BJ (cell line): Measurements from ENCODE around the gene ANTKMT. TPM values are rescaled to one million over a fixed set of nuclear protein-coding genes. Genes with fewer than 3 reads are reported as not detected.

Source experiments
- CTCF ChIA-PET: fragments of 350-600 bp; formaldehyde crosslinking; extraction: SDS; loops from one replicate; lab custom pipeline; 2021; ENCODE audit warnings: antibody characterized with exemption, inconsistent platforms; lab: Yijun Ruan, JAX
- POLR2A ChIA-PET: fragments of 300-600 bp; sonication (Branson Sonifier 250); formaldehyde crosslinking; extraction: SDS; loops from one replicate; lab custom pipeline; 2021; ENCODE audit warnings: antibody characterized with exemption; lab: Charles Lee
- DNase-seq: peaks from one replicate; pipeline ENCODE4 v3.0.0-alpha.2; 2011; ENCODE audit warnings: low read depth
- H3K27me3 ChIP-seq: 2 replicates; pipeline ENCODE4 v1.6.0; 2011; ENCODE audit warnings: low read length; ENCODE audit not compliant: control insufficient read depth, insufficient read depth
- H3K36me3 ChIP-seq: 2 replicates; pipeline ENCODE4 v1.5.1; 2011; ENCODE audit warnings: low read length; ENCODE audit not compliant: control insufficient read depth, insufficient read depth
- H3K4me3 ChIP-seq: 2 replicates; pipeline ENCODE4 v1.5.1; 2011; ENCODE audit warnings: low read depth, mild to moderate bottlenecking, control low read depth, low read length
- polyA plus RNA-seq: library from polyadenylated mRNA; depleted of rRNA; stranded (reverse); fragments of >200 nt; gene quantifications from 2 replicates; pipeline ENCODE4 v1.2.3, GENCODE V29; 2011
- TF ChIP-seq, protein P1 (sequence below): IDR thresholded peaks from 2 replicates; pipeline ENCODE4 v1.5.1; 2011; ENCODE audit warnings: low read depth, mild to moderate bottlenecking, control low read depth, inconsistent platforms, low read length, moderate library complexity; ENCODE audit not compliant: insufficient read depth

The ANTKMT gene
- polyA plus RNA-seq, 1 experiment, result 10.7 TPM

DNA sequence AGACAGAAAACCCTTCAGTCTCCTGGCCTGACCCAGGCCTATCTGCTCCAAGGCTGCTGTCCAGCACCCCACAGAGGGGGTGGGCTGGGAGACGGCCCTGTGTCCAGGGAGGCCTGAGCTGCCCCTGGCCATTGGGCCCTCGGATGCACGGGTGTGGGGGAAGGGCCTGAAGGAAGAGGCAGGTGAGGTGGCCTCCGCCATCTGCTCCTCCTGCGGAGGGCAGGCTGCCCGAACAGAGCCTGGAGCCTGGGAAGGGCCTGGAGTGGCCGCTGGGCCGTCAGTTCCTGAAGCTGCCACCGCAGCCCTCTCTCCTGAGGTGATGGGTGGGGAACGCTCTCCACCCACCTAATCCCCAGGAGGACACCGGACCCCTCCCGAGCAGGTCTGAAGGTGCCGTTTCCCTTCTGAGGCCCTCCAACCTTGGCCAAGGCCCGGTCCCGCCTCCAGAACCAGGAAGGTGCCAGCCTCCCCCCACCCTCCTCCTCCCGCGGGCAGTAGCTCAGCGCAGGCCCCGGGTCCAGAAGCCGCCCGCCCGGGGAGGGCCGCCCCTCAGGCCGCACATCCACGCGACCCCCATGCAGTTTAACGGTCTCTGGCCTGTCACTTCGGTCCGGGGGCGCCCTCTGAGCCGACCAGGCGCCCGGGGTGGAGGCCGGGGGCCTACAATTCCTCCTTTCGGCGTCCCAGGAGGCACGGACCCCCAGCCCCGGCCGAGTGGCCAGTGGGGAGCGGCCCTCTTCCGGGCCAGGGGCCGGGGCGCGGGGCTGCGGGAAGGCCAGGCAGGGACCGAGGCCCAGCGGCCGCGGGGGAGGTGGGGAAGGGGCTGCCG is 16.2 kb upstream of the ANTKMT start:
- Histone ChIP-seq H3K4me3 (peak overlapping the region; percentile 11; the same call in 1 of the 2 replicates), H3K36me3 (no peaks in the 10 kb centered on the region), H3K27me3 (peaks cover 40% of the 10 kb centered on the region)
- TF ChIP-seq, protein P1, sequence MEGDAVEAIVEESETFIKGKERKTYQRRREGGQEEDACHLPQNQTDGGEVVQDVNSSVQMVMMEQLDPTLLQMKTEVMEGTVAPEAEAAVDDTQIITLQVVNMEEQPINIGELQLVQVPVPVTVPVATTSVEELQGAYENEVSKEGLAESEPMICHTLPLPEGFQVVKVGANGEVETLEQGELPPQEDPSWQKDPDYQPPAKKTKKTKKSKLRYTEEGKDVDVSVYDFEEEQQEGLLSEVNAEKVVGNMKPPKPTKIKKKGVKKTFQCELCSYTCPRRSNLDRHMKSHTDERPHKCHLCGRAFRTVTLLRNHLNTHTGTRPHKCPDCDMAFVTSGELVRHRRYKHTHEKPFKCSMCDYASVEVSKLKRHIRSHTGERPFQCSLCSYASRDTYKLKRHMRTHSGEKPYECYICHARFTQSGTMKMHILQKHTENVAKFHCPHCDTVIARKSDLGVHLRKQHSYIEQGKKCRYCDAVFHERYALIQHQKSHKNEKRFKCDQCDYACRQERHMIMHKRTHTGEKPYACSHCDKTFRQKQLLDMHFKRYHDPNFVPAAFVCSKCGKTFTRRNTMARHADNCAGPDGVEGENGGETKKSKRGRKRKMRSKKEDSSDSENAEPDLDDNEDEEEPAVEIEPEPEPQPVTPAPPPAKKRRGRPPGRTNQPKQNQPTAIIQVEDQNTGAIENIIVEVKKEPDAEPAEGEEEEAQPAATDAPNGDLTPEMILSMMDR, result no peak
- no peak for DNase-seq
- CTCF ChIA-PET, result interaction anchor here (0.6 to 4.2 kb wide), 2 partner anchors 81 to 307 kb away, joined by 3 to 13 read pairs; no protein-coding TSS in a partner anchor
- POLR2A ChIA-PET, result no interaction called here

DNA sequence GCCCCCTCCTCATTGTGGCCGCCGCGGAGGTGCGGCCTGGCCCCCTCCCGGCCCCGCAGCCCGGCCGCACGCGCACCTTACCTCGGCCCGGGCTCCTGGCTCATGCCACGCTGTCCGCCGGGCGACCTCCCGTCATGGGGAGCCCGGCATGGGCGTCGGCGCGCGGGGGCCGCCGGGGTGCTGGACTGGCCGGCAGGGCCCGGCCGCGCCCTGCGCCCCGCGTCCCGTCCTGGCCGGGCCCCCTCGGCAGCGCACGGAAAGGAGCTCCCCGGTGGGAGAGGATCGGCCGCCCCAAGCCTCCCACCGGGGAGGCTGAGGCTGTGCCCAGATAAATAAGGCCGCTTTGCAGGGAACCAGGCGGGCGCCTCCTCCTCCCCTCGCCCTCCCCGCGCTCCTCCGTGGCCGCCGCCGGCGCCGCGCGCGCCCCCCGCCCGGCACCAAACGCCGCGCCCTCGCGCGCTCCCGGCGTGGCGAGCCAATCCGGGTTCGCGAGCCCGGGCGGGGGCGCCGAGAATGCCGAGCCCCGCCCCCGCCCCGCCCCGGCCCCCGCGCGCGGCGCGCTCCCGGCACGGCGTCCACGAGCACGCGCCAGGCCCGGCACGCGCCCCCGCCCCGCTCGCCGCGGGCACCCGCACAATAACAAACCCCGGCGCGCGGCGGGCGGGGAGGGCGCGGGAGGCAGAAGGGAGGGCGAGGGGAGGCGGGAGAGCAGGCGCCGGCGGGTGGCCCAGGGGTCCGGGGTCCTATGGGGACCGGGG is 15.3 kb upstream of the ANTKMT start, which contains the start of gene FBXL16:
Gene FBXL16 (minus strand): TSS at position 371 of the 758 bp plus-strand sequence. CDS start 8,396 bp downstream, outside the sequence.
- Histone ChIP-seq H3K4me3 (peak within 1 kb of the TSS; percentile 23), H3K27me3 (peaks cover 40% of the 10 kb centered on the region), H3K36me3 (no peaks in the 10 kb centered on the region)
- DNase-seq, result no peak
- TF ChIP-seq, protein P1, result no peak
- CTCF ChIA-PET, result interaction anchor here (4.2 kb wide), 1 partner anchor 80 kb away, joined by 13 read pairs; no protein-coding TSS in a partner anchor
- POLR2A ChIA-PET, result no interaction called here

DNA sequence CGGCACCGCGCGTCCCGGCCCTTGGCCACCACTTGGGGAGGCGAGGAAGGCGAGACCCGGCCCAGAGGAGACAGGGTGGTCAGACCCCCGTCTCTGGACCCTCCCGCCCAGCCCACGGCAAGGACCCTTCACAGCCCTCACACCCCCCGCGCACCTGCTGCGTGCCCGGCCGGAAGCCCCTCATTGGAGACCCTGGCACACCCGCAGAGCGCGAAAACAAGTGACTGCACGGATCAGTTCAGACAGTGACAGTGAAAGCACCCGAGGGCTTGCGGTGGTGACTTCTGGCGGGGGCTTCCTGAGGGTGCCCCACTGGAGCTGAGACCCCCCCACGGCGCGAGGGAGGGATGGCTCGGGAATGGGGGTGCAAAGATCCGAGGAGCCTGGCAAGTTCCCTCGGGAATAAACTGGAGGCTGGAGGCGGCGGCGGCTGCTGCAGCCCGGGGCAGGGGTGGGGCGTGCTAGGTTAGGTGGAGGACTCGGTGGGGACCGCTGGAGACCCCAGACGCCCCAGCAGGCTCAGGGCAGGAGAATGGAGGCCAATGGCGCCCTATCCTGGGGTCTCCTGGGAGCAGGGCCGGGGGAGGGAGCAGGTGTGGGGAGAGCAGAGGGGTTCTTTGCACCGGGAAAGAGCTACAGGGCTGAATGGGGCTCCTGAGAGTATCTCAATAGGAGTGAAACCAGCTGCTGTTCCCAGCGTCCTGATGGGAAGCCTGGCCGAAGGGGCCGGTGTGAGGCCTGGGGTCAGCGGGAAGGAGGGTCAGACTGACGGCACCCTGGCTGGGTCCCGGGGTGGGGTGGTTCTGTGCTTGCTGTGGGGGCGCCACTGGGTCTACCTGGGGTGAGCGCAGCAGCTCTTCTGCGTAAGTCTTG is 14.5 kb upstream of the ANTKMT start:
- TF ChIP-seq, protein P1, result no peak
- H3K36me3 ChIP-seq, result no peaks in the 10 kb centered on the region
- no peak for DNase-seq
- POLR2A ChIA-PET, result no interaction called here
- peak overlapping the region; percentile 5; the same call in 1 of the 2 replicates for H3K4me3 ChIP-seq
- H3K27me3 ChIP-seq, result peaks cover 37% of the 10 kb centered on the region
- CTCF ChIA-PET, result interaction anchor here (0.8 to 5.2 kb wide), 3 partner anchors 9 to 349 kb away, joined by 4 to 47 read pairs (median 8); no protein-coding TSS in a partner anchor

DNA sequence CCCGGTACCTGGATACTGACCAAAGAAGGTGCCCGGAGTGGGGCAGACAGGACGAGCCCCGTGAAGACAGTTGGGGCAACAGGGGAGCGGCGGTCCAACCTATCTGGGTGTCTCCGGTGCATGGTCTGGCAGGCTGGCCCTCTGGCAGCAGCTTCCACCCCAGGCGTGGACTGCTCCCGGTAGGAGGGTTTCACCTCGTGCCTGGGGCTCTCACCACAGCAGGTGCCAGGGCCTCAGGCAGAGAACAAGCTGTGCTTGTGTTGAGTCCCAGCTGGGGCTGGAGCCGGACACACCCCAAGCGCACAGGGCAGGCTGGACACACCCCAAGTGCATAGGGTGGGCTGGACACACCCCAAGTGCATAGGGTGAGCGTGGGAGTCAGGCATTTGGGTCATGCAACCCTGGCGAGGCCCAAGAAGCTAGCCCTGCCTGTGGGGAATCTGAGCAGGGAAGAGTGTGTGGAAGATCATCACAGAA is 13.8 kb upstream of the ANTKMT start:
- CTCF ChIA-PET, result interaction anchor here (0.8 to 5.2 kb wide), 3 partner anchors 8 to 348 kb away, joined by 4 to 47 read pairs (median 8); no protein-coding TSS in a partner anchor
- no peak overlapping the region for H3K4me3 ChIP-seq
- no peak for DNase-seq
- TF ChIP-seq, protein P1, result no peak
- POLR2A ChIA-PET, result no interaction called here
- no peaks in the 10 kb centered on the region for H3K36me3 ChIP-seq
- H3K27me3 ChIP-seq, result peaks cover 32% of the 10 kb centered on the region
